ENCODE results near the gene PALB2.

PALB2 gene

GRCh38 chr16:23640931-23641765, at the start of gene PALB2, which contains the start of gene DCTN5:
Gene PALB2, minus strand, starts transcription at chr16:23641310. Its CDS starts 153 bp downstream, at chr16:23641157.
Gene DCTN5, plus strand, starts transcription at chr16:23641466. Its CDS starts 77 bp downstream, at chr16:23641543.
- DNase-seq: peak; percentile 97

DNA sequence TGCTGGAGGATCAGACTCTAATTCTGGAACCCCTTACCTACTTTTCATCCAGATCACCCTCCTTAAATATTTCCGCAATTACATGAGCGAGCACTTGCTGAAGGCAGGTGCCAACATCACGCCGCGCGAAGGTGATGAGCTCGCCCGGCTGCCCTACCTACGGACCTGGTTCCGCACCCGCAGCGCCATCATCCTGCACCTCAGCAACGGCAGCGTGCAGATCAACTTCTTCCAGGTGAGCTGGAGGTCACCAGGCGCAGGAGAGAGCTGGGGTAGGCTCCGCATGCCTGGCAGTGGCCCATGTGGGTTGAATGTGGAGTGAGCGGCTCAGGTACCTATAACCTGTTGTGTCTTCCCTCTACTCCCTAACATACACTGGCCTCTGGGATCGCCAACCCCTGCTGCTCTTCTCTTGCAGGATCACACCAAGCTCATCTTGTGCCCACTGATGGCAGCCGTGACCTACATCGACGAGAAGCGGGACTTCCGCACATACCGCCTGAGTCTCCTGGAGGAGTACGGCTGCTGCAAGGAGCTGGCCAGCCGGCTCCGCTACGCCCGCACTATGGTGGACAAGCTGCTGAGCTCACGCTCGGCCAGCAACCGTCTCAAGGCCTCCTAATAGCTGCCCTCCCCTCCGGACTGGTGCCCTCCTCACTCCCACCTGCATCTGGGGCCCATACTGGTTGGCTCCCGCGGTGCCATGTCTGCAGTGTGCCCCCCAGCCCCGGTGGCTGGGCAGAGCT, 48.5 kb upstream of the PALB2 start:
- DNase-seq: no peak

- DNase-seq: no peak
These were observed 46.1 kb upstream of the PALB2 start for GRCh38 chr16:23687034-23687808.

- DNase-seq: no peak
These were observed 42.4 kb upstream of the PALB2 start for GRCh38 chr16:23683487-23683886.

GRCh38 chr16:23682181-23682580, 41.1 kb upstream of the PALB2 start:
- DNase-seq: no peak

DNA sequence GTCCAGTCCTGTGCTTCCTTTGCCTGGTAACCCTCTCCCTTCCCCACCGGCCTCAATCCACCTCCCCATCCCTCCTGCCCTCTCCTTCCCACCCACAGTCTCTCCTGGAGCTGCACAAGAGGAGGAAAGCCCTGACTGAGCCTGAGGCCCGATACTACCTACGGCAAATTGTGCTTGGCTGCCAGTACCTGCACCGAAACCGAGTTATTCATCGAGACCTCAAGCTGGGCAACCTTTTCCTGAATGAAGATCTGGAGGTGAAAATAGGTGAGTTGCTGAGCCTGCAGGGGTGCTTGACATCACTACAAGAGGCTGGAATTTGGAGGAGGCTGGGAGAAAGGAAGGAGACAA, 38.9 kb upstream of the PALB2 start:
- DNase-seq: no peak

DNA sequence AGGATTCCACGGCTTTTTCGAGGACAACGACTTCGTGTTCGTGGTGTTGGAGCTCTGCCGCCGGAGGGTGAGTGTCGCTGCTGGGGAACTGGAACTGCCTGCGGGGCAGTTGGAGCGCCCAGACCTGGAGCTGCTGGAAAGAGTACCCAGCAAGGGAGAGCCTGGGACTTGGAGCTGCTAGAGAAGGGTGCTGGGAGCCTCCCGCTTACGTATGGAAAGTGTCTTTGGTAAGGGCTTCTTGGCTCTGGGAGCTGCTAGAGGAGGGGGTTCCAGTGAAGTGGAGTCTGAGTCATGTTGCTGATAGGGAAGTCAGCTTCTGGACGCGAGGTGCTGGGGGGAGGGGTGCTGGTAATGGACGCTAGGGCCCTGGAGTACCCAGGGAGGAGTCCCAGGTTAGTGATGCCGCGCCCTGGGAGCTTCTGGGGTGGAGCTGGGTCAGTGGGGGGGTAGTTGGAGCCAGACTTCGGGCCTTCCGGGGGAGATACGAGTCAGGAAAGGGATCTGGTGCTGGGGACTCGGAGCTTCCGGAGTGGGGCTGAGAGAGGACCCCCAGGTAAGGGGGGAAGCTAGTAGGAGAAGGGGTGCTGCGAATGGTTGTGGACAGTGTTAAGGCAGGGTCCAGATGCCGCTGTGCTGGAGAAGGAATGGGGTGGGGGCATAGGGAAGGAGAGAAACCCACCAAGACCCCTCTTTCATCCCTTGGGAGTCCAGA, 38.3 kb upstream of the PALB2 start:
- DNase-seq: peak; percentile 53

DNA sequence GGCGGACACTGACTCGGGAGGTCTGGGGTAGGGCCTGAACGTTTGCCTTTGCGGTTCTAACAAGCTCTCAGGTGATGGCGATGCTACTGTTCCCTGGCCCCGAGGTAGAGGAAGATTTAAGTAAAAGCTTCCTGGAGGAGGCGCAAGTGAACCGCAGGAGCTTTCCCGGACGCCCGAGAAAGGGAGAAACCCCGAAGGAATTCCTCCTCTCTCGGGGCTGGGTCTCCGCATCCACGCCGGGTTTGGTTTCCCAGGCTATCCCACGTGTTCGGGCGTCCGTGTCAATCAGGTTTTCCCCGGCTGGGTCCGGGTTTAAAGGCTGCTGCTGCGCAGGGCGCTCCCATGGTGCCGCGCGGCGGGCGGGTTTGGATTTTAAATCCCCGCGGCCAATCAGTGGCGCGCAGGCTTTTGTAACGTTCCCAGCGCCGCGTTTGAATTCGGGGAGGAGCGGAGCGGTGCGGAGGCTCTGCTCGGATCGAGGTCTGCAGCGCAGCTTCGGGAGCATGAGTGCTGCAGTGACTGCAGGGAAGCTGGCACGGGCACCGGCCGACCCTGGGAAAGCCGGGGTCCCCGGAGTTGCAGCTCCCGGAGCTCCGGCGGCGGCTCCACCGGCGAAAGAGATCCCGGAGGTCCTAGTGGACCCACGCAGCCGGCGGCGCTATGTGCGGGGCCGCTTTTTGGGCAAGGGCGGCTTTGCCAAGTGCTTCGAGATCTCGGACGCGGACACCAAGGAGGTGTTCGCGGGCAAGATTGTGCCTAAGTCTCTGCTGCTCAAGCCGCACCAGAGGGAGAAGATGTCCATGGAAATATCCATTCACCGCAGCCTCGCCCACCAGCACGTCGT, 37.5 kb upstream of the PALB2 start, which contains the start of gene PLK1:
Gene PLK1, plus strand, starts transcription at position 460 of the 844 bp plus-strand sequence. Its CDS starts 44 bp downstream, at position 504.
- DNase-seq: peak; percentile 97

- peak; percentile 84 for DNase-seq
These were observed 35.9 kb upstream of the PALB2 start for GRCh38 chr16:23676924-23677480.

GRCh38 chr16:23673971-23674614, 33.0 kb upstream of the PALB2 start:
- peak; percentile 78 for DNase-seq

GRCh38 chr16:23670137-23670776, 29.1 kb upstream of the PALB2 start:
- no peak for DNase-seq

GRCh38 chr16:23668873-23669272, 27.8 kb upstream of the PALB2 start:
- no peak for DNase-seq

DNA sequence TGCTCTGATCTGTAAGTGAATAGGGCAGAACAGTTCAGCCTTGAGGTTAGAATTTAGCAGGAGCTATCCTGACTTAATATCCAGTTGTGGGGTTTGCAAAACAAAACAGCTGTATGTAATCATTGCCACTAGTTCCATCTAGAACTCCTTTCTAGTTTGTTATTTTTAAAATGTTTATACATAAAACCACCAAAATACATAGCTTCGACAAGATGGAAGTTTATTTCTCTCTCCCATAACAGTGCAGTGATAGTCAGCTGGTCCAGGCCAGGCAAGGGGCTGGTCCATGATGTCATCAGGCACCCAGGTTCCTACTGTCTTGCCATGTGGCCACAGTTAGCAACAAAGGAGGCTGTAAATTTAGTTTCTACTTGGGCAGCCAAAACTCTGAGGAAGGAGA, 27.1 kb upstream of the PALB2 start:
- no peak for DNase-seq

- DNase-seq: no peak
These were observed 26.2 kb upstream of the PALB2 start for GRCh38 chr16:23667355-23667659.

- no peak for DNase-seq
These were observed 25.7 kb upstream of the PALB2 start for GRCh38 chr16:23666571-23667354.

GRCh38 chr16:23663918-23664317, 22.8 kb upstream of the PALB2 start:
- DNase-seq: no peak

GRCh38 chr16:23651943-23652468, 10.9 kb upstream of the PALB2 start:
- no peak for DNase-seq

GRCh38 chr16:23650674-23651416, 9.7 kb upstream of the PALB2 start:
- peak; percentile 8 for DNase-seq
